HG03571 (cell line): ENCODE results near the gene PNPLA3.
"Not testable (repeated sequence)": the region's sequence is repeated elsewhere in the genome, so short reads cannot be mapped to it uniquely, and the experiment has no call there.

Source experiments
- ATAC-seq: cut with Tn5 transposase; IDR thresholded peaks from one replicate; pipeline ENCODE4 v1.9.1; 2021; ENCODE audit not compliant: unreplicated experiment

Gene PNPLA3

DNA sequence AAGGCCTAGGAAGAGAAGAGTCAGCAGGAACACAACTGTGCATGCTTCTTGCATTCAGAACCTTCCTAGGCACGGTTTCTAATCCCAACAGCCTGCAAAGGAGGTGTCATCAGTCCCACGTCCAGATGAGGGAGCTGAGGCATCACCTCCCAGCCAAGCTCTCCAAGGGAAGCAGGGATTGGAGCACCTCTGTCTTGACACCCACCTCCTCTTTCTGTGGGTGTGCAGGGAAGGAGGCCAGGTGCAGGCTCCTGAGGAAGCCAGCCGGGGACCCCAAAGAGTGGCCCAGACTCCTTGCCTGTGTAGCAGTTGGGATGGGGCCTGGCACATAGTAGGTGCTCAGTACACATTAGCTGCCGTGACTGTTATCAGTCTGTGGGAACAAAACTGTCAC is 33.7 kb upstream of the PNPLA3 start:
- no peak for ATAC-seq

DNA sequence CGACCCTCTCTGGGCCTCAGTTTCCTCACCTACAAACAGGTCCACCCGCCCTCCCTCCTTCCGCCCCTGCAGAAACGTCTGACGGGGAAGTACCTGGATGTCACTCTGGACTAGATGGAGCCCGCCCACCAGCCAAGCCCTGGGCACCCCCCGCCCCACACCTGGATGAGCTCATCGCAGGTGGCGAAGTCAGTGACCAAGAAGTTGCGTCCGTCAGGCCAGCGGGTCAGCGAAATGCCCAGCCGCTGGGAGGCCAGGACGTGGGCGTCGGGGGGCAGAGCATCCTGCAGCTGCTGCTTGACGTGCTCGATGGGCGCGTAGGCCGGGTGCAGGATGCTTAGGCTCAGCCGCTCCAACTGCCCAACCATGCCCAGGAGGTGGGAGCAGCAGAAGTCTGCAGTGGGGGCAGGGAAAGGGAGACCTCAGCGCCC is 32.7 kb upstream of the PNPLA3 start:
- ATAC-seq = no peak

DNA sequence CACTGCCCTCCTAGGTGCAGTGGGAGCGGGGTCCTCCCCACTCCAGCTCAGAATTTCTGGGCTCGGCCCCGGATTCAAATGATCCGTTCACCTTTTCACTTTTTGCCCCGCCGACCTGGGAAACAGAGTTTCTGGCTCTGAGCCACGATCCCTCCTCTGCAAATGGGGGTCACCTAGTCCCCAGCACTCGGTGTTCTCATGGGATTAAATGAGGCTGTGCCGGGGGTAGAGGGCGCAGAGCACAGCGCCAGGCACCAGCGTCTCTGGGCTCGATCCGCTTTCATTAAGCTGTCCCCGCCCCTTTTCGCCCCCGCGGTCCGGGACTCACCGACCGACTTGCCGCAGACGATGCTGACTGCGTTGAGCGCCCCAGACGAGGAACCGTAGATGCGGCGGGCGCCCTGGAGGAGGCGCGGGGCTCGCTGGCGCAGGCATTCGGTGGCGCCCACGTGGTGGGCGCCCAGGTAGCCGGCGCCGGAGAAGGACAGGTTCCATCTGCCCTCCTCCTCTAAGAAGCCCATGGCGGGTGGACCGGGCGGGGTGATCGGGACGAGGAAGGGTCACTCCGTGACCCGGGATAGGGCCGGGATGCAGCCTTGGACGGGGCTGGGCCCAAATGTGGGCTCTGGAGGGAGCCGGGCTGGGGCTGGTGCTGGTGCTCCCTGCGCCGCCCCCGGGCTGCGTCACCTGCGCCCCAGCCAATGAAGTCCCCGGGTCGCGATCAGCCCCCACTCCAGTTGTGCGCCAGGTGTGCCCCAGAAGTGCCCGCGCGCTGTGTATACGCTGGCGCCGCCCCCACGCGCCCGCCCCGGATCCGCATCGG is 32.0 kb upstream of the PNPLA3 start, which contains the start of gene PNPLA5:
Gene PNPLA5 (minus strand): TSS at position 654 of the 823 bp plus-strand sequence. CDS start 133 bp downstream, at position 521.
- no peak for ATAC-seq

DNA sequence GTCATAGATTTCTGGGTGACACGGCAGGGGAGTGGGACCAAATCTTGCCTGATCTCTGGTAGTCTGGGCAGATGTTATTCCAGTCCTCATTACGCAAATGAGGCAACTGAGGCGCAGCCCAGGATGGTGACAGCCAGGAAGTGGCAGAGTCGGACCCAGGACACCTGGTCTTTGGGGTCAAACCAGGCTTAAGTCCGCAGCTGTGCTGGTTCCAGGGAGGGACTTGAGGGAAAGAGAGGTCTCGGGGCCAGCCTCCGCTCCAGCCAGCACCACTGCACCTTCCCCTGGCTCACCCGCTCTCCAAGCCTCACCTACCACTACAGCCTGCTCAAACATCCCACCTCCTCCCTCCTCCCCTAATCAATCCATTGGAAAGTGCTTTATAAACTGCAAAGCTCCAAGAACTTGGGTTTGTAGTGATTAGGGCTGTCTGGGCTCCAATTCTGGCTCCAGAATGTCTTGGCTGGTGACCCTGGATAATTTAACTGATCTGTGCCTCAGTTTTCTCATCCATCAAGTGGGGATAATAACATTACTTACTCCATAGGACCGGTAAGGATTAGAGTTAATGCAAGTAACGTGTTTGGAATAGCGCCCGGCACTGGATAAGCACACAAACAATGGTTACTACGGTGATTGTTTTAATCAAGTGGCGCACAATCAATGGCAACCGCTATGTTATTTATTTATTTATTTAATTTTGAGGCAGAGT is 31.3 kb upstream of the PNPLA3 start:
- ATAC-seq = no peak

DNA sequence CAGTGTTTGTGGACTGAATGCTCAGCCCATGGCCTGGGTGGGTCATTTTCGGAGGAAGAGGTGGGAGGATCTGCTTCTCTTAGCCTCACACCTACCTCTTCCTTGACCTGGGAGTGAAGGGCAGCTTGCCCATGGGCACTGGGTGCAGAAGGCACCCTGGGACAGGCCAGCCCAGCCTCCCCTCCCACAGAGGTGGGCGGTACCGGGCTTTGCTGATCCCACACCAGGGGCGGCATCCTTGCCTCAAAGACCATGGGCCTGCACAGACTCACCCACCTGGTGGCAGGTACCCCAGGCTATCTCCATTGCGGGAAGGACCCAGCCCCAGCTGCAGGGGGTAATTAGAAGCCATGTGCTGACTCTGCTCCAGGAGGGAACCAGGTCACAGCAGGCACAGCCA is 30.3 kb upstream of the PNPLA3 start:
- no peak for ATAC-seq

DNA sequence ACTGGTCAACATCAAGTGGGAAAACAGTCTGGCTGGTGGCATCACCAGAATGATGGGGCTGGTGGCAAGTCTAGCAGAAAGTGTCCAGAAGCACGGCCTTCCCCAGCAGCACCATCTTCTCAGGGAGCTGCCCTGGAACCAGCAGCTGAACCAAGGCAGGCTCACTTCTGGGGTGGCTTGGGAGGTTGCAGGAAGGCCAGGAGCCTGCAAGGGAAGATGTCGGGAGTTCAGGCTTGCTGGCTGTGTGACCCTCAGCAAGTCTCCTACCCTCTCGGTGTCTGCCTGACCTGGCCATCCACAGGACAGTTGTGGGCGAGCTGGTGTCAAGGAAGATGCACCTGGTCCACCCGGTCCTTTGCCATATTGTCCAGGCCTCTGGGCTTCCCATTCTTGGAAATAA is 29.5 kb upstream of the PNPLA3 start:
- no peak for ATAC-seq

DNA sequence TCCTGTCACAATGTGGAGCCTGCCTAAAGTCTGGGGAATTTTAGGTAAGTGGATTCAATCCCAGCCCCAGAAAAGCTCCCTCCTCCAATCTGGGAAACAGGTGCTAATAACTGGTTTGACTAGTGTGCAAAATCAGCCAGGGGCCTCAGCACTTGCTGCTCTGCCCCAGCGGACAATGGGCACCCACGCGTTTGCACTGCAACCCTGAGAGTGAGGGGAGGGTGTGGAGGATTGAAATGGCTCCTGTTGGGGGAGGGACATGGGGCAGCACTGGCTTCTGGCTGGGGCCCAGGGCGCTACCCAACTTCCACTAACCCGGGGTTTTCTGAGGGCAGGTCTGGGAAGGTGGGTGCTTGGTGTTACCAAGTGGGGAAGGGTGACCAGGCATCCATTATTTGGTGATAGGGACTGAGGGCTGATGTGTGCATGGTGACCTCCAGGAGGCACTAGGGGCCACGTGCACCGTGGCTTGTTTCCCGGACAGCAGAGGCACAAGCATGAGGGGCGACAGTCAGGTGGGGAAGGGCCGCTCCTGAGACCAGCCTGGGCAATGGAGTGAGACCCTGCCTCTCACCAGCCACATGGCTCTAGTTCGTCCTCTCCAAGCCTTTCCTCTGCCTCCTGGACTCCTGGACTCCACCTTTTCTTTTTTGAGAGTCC is 27.5 kb upstream of the PNPLA3 start:
- no peak for ATAC-seq

DNA sequence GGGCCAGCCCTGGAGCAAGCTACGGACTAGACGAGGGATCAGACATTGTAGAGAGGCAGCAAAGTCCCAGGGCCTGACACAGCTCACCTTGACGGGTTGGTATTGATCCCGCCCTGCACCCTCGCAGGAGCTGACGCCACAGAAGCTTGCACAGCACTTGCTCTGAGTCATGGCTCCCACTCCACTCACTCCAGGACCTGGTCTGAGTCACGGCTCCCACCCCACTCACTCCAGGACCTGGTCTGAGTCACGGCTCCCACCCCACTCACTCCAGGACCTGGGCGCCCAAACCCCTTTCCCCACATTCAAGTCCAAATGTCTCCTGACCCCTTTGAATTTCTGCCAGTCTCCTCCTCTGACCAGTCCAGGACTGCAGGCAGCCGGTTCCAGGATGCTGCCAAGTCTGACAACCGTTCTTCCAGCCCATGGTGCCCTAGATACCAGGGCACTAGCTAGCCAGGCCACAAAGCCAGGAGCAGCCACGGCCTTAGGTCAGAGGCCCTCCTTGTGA is 25.8 kb upstream of the PNPLA3 start:
- no peak for ATAC-seq

DNA sequence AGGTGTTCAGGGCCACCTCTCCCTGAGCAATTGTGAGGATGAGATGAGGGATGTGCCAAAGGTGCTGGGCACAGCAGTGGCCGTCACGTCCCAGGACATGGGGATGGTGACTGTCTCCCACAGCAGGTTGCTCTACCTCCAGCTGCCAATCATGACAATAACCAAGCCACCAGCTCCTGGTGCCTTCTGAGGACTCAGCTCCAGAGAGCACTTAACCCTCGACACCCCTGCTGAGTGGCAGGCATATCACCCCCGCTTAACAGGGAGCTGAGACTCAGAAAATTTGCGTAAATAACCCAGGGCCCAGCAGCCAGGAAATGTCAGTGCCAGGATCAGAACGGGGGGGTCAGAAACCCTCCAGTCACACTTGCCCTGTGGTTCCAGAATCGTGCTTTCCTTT is 23.4 kb upstream of the PNPLA3 start:
- no peak for ATAC-seq

DNA sequence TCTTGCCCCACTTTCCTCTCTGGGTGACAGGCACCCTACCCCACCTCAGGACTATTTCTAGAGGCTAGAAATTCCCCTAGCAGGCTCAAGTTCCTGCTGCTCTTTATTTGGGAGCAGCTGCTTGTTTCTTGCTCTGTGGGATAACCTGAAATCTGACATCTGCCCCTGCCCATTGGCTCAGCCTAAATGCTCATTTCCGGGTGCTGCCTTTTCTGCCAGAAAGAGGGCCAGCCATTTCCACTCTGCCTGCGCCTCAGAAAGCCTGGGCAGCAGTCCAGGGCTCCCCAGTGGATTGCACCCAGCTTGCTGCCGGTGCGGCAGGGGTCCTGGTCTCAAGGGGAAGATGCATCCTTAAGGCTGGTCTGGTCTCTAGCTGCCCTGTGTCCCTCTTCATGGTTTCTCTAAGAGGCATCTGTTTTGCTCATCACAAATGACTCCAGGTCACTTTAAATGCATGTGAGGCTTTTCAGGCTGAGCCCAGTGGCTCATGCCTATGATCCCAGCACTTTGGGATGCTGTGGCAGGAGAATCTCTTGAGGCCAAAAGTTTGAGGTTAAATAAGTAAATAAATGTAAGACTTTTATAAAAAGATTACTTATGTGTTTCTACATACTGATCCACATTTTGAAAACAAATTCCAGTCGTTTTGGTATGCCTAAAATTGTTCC is 21.5 kb upstream of the PNPLA3 start:
- ATAC-seq = no peak

DNA sequence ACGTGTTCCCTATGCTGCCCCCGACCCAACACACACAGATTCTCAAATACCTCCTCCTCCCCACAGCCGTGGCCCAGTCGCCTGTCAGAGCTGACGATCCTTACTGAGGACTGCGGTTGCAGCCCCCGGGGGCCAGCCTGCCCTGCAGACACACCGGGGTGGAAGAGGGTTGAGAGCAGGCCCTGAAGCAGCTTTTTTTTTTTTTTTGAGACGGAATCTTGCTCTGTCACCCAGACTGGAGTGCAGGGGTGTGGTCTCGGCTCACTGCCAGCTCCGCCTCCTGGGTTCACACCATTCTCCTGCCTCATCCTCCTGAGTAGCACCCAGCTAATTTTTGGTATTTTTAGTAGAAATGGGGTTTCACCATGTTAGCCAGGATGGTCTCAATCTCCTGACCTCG is 20.6 kb upstream of the PNPLA3 start:
- ATAC-seq = not testable (repeated sequence)

DNA sequence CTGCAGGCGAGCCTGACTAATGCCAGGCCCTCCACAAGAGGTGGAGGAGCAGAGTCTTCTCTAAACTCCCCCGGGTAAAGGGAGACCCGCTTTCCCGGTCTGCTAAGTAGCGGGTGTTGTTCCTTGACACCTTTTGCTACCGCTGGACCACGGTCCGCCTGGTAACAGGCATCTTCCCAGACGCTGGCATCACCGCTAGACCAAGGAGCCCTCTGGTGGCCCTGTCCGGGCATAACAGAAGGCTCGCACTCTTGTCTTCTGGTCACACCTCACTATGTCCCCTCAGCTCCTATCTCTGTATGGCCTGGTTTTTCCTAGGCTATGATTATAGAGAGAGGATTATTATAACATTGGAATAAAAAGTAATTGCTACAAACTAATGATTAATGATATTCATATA is 19.2 kb upstream of the PNPLA3 start:
- ATAC-seq = not testable (repeated sequence)

DNA sequence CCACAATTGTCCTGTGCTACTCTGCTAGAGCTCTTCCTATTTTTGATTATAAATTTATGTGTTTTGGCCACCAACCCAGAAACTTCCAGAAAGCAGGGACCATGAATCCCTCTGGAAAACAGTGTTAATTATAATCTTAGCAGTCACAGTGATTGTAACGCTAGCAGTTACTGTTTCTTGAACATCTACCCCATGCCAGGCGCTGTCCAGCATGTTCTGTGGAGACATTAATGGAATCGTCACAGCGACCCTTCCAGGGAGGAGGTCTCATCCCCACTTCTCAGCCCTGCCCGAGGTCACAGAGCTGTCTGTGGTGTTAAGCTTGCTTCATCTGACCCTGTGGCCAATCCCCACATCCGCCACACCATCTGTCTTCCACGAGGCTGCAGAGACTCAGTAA is 17.9 kb upstream of the PNPLA3 start:
- ATAC-seq = no peak

DNA sequence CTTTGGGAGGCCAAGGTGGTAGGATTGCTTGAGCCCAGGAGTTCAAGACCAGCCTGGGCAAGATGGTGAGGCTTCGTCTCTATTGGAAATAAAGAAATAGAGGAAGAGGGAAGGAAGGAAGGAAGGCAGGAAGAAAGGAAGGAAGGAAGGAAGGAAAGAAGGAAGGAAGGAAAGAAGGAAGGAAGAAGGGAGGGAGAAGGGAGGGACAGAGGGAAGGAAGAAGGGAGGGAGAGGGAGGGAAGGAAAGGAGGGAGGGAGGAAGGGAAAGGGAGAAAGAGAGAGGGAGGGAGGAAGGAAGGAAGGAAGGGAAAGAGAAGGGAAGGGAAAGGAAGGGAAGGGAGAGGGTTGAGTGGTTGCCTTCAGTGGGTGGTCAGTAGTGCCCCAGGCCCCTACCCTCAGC is 13.9 kb upstream of the PNPLA3 start:
- no peak for ATAC-seq

DNA sequence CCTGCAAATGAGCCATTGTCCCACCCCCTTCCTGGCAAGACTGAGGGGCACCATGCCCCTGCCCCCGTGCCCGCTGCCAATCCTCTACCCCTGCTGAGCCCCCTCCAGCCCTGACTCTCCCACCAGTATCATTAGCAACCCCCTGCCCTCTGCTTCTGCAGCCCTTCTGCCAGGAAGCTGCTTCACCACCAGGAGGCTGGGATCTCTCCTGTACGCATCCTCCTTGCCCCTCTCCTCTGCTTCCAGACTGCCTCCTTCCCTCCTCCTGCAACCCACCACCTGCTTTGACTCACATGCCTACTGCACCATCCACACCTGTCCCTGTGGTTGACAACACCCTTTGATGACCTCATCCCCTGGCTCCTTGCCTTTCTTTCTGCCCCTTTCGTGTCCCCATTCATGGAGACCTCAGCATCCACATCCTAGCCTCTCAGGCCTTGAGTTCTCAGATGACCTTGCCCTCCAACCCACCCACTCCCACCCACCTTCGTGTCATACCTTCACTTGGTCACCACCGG is 13.4 kb upstream of the PNPLA3 start:
- no peak for ATAC-seq

DNA sequence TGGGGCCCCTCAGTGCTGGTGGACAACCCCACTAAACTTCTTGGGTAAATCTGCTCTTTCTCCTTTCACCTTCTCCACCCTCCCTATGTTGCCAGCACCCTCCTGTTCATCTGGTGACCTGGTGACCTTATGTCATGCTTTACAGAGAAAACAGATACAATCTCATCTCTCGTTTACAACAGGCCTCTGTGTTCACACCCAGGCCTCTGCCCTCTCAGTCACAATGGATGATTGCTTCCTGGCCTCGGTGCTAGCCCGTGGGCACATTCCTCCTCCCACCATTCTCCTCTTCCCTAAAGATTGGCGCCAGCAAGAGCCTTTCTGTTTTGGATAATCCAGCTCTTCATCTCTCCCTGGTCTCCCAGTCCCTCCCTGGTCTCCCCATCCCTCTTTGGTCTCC is 12.3 kb upstream of the PNPLA3 start:
- ATAC-seq = no peak

DNA sequence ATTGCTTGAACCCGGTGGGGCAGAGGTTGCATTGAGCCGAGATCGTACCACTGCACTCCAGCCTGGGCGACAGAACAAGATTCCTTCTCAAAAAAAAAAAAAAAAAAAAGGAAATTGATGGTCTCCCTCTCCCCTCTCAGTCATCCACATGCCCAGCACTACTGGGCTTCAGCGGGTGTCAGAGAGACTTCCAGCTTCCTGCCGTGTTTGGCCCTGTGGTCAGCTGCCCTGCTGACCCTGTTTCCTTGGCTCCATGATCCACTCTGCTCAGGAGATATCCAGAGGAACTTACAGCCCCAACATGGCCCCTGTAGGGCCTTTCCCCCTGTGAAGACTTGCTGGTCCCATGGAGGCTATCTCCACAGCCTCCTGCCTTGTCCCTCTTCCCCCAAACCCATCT is 6.1 kb upstream of the PNPLA3 start:
- no peak for ATAC-seq

DNA sequence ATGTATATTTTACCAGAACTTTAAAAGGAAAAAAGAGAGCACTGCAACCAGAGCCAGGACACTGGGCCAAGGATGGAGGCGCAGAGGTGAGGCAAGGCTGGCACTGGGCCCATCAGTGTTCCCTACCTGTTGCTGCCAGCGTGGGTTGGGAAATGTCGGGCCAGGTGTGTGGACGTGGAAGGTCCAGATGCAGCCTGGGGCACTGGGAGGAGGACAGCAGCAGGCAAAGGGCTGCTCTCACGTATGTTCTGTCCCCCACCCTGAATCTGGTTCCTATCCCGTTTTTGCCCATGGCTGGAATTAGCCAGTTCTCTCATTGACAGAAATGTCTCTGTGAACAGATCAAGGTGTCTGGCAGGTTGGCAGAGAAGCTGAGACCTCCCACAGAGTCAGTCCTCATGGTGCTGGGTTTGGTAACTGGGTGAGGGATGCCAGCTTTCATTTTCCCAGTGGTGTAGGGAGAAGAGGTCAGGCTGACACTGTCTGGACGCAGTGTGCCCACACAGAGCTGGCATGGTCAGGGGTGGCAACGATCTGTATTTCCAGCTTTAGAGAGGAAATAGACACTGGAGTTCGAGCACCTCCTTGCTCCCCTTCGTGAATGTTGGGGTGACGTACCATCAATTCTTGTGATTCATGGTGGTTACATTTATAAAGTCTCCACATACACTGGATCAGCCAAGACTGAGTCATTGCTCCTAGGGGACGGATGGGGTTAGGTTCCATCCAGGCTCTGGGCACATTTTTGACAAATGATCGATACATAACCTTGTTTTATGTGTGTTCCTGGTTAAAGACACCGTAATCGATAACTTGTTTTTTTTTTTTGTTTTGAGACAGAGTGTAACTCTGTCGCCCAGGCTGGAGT is 4.3 kb upstream of the PNPLA3 start:
- ATAC-seq = no peak

DNA sequence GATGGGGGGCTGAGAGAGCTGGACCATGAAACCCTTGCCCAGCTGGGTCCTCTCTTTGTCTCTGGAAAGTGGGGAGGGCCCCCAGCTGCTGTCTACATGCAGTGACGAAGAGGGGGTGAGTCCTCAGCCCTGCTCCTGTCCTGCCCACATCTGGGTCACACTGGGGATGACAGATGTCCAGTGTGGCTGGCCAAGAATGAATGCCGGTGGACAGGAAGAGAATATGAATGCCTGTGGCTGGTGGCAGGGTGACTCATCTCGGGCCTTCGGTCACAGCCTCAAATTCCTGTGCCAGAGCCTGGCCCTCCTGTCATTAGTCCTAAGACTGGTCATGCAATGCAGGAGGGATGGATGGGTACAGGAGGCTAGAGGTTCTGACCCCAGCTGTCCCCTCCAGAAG is 2.2 kb upstream of the PNPLA3 start:
- no peak for ATAC-seq

DNA sequence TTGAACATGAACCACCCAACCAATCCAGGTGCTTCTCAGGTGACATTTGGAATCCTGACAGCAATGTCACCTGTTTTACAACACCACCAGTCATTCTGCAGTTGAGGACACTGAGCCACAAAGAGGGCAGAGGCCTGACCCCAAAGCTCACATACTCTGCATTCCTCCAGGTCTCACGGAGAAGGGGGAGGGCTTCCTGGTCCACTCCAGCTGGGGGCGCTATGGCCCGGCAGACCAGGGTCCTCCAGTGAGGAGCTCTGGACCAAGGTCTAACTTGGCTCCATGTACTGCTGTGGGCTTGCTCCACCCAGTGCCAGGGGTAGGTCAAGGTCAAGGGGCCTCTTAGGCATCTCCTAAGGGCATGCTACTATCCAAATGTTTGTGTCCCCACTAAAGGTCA is 1.5 kb upstream of the PNPLA3 start:
- ATAC-seq = no peak
